Fibroblast of lung (primary cell): ENCODE measurements around the gene ISG15. TPM values are rescaled to one million over a fixed set of nuclear protein-coding genes. Genes with fewer than 3 reads are reported as not detected.

Experiments
- DNase-seq, 2 donors: peaks; one replicate each; pipeline versions ENCODE4 v3.0.0 to v3.0.0-alpha.2; 2010; ENCODE audit warnings: low read depth in 2 of 2
- H2AFZ ChIP-seq: 2 replicates; pipeline ENCODE4 v1.5.1; 2012; ENCODE audit warnings: low read length, control low read depth, inconsistent platforms
- H3K27ac ChIP-seq: 2 replicates; pipeline ENCODE4 v1.5.1; 2011; ENCODE audit warnings: low read length, control low read depth; ENCODE audit not compliant: insufficient read depth
- H3K27me3 ChIP-seq: 2 replicates; pipeline ENCODE4 v1.5.1; 2011; ENCODE audit warnings: mild to moderate bottlenecking, low read length; ENCODE audit not compliant: control insufficient read depth, insufficient read depth
- H3K36me3 ChIP-seq: 2 replicates; pipeline ENCODE4 v1.5.1; 2011; ENCODE audit warnings: low read length; ENCODE audit not compliant: control insufficient read depth, insufficient read depth
- H3K4me1 ChIP-seq: 2 replicates; pipeline ENCODE4 v1.5.1; 2011; ENCODE audit warnings: low read length; ENCODE audit not compliant: control insufficient read depth, insufficient read depth; ENCODE audit errors: extremely low read depth
- H3K4me2 ChIP-seq: 2 replicates; pipeline ENCODE4 v1.5.1; 2011; ENCODE audit warnings: low read length, control low read depth; ENCODE audit not compliant: insufficient read depth; ENCODE audit errors: extremely low read depth
- H3K4me3 ChIP-seq, 4 experiments: fragments of 200-600 bp in 1 of 4; sonication (generic) in 1 of 4; replicated peaks in 1 of 4; 2 replicates each; pipeline ENCODE4 v1.5.1; 2011 to 2016; ENCODE audit warnings: low read length in 4 of 4, low read depth in 3 of 4, mild to moderate bottlenecking in 3 of 4, control low read depth in 2 of 4, inconsistent platforms in 1 of 4, mixed read lengths in 1 of 4; ENCODE audit not compliant: insufficient read depth in 1 of 4; ENCODE audit errors: control extremely low read depth in 1 of 4
- H3K79me2 ChIP-seq: 2 replicates; pipeline ENCODE4 v1.5.1; 2012; ENCODE audit warnings: mild to moderate bottlenecking, low read length, inconsistent platforms; ENCODE audit not compliant: control insufficient read depth, insufficient read depth
- H3K9ac ChIP-seq: 2 replicates; pipeline ENCODE4 v1.5.1; 2011; ENCODE audit warnings: mild to moderate bottlenecking, low read length, control low read depth; ENCODE audit not compliant: insufficient read depth
- H3K9me3 ChIP-seq: 2 replicates; pipeline ENCODE4 v1.5.1; 2012; ENCODE audit warnings: low read depth, low read length; ENCODE audit not compliant: control insufficient read depth, insufficient read depth
- H4K20me1 ChIP-seq: 2 replicates; pipeline ENCODE4 v1.5.1; 2011; ENCODE audit warnings: low read length; ENCODE audit not compliant: control insufficient read depth, insufficient read depth; ENCODE audit errors: extremely low read depth
- CTCF ChIP-seq, 2 donors: IDR thresholded peaks in 1 of 2; conservative IDR thresholded peaks in 1 of 2; 1 replicate in 1 of 2; 2 replicates in 1 of 2; pipeline ENCODE4 v1.5.1; 2011 to 2012; ENCODE audit warnings: low read length in 2 of 2, control low read depth in 1 of 2, inconsistent platforms in 1 of 2, low read depth in 1 of 2, mild to moderate bottlenecking in 1 of 2
- EZH2 ChIP-seq: IDR thresholded peaks from 2 replicates; pipeline ENCODE4 v1.5.1; 2012; ENCODE audit warnings: low read length, control low read depth, mild to moderate bottlenecking; ENCODE audit errors: missing control alignments
- polyA plus RNA-seq, 2 donors: library from polyadenylated mRNA; depleted of rRNA in 1 of 2; stranded (reverse) in 1 of 2; unstranded in 1 of 2; fragments of >200 nt; gene quantifications; 2 replicates each; pipeline ENCODE4 v1.2.1, GENCODE V29; 2011 to 2012; ENCODE audit warnings: missing spikeins in 1 of 2
- total RNA-seq: library from RNA; depleted of rRNA; stranded (reverse); fragments of >200 nt; gene quantifications from 2 replicates; pipeline ENCODE4 v1.2.1, GENCODE V29; 2014

ISG15 gene
- total and polyA plus RNA-seq, 2 donors (not counting 1 experiment from before 2014, with no cell fraction given), result 24.2 to 93.3 TPM

- no peak overlapping the region for H3K4me2 ChIP-seq
- peaks cover 4% of the 10 kb centered on the region for H3K36me3 ChIP-seq
- no peaks in the 10 kb centered on the region for H3K4me1 ChIP-seq
- no peak overlapping the region for H2AFZ ChIP-seq
- no peak for DNase-seq
- H3K27ac ChIP-seq, result no peak overlapping the region
- no peaks in the 10 kb centered on the region for H4K20me1 ChIP-seq
- no peaks in the 10 kb centered on the region for H3K9me3 ChIP-seq
- H3K79me2 ChIP-seq, result no peaks in the 10 kb centered on the region
- TF ChIP-seq CTCF (conservative IDR thresholded peaks at IDR 0.05 in 1 of 2, IDR thresholded peaks at IDR 0.05 in 1 of 2; ENCODE audit: low read depth in 1 of 2, low read length in 2 of 2) (no peak), EZH2 (no peak)
- no peak overlapping the region for H3K9ac ChIP-seq
- H3K27me3 ChIP-seq, result no peaks in the 10 kb centered on the region
- no peak overlapping the region for H3K4me3 ChIP-seq
Observed at GRCh38 chr1:1051127-1051810, 38.0 kb downstream of the ISG15 start.

- no peak overlapping the region for H3K4me3 ChIP-seq
- no peaks in the 10 kb centered on the region for H4K20me1 ChIP-seq
- DNase-seq, result no peak
- H3K4me2 ChIP-seq, result no peak overlapping the region
- H3K9me3 ChIP-seq, result no peaks in the 10 kb centered on the region
- no peak overlapping the region for H2AFZ ChIP-seq
- TF ChIP-seq EZH2 (no peak), CTCF (conservative IDR thresholded peaks at IDR 0.05 in 1 of 2, IDR thresholded peaks at IDR 0.05 in 1 of 2; ENCODE audit: low read depth in 1 of 2, low read length in 2 of 2) (no peak)
- H3K27ac ChIP-seq, result no peak overlapping the region
- no peaks in the 10 kb centered on the region for H3K27me3 ChIP-seq
- no peaks in the 10 kb centered on the region for H3K79me2 ChIP-seq
- H3K9ac ChIP-seq, result no peak overlapping the region
- no peaks in the 10 kb centered on the region for H3K4me1 ChIP-seq
- peaks cover 4% of the 10 kb centered on the region for H3K36me3 ChIP-seq
Observed at GRCh38 chr1:1052003-1052840, 38.9 kb downstream of the ISG15 start.

GRCh38 chr1:1053022-1053421 lies 39.7 kb downstream of the ISG15 start:
- no peaks in the 10 kb centered on the region for H4K20me1 ChIP-seq
- no peak overlapping the region for H2AFZ ChIP-seq
- no peaks in the 10 kb centered on the region for H3K4me1 ChIP-seq
- H3K27ac ChIP-seq, result no peak overlapping the region
- no peak for TF ChIP-seq EZH2
- no peak for DNase-seq
- H3K4me3 ChIP-seq, result no peak overlapping the region
- peaks cover 4% of the 10 kb centered on the region for H3K36me3 ChIP-seq
- no peaks in the 10 kb centered on the region for H3K9me3 ChIP-seq
- no peak overlapping the region for H3K9ac ChIP-seq
- H3K4me2 ChIP-seq, result no peak overlapping the region
- no peaks in the 10 kb centered on the region for H3K27me3 ChIP-seq
- no peaks in the 10 kb centered on the region for H3K79me2 ChIP-seq
